GM18909 (cell line): Measurements from ENCODE around the gene ZXDC.
A peak's percentile ranks its signal among the peaks of the same experiment; 100 is the strongest.

Experiments used
- ATAC-seq: cut with Tn5 transposase; IDR thresholded peaks from one replicate; pipeline ENCODE4 v1.9.1; 2021; ENCODE audit warnings: mild to moderate bottlenecking; ENCODE audit not compliant: unreplicated experiment, poor library complexity

The ZXDC gene

DNA sequence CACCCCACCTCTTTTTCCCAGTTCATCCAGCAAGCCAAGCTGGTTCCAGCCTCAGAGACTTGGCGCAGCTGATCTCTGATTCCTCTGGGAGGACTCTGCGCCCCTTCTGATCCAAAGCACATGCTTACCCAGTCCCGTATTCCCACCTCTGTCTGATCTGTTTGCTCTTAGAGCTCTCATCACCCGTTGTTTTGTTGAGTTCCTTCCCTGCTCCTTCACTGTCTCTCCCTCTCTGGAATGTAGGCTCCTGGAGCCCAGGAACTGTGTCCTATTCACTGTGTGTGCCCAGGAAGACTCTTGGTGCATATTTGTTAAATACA, 1.3 kb upstream of the ZXDC start:
- ATAC-seq: no peak

DNA sequence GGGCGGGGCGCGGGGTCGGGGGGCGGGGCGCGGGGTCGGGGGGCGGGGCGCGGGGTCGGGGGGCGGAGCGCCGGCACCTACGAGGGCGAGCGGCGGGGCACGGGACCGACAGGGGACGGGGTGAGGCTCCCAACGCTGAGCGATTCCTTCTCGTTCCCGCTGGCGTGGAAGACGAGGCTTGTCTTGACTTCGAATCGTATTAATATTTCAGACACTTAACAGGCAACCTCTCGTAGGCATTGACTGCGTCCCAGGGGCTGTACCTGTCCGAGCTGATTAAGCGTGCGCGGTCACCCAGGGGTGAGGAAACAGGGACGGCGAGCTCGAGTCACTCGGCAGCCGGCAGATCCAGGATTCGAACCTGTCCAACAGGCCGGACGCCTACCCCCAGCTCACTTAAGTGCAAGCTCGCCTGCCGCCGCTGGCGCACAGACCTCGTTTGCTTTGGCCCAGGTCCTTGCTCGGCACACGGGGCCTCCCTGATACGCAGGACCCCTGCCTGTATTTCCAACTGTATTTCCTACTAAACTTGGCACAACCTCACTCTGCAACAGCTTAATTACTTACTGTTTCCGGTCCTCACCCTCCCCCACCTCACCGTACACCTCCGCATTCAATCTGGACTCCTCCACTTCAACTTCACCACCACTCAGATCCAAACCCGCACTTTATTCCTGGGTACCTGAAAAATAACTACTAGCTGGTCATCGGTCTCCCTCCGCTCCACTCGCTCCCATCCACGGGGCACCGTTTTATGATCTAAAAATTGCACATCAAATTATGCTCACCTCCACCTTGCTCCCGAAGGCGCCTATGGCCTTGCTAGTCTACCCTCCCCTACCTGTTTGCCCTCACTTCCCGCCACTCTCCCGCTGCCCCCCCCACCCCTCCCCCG, 722 bp upstream of the ZXDC start:
- ATAC-seq: peak; percentile 25

DNA sequence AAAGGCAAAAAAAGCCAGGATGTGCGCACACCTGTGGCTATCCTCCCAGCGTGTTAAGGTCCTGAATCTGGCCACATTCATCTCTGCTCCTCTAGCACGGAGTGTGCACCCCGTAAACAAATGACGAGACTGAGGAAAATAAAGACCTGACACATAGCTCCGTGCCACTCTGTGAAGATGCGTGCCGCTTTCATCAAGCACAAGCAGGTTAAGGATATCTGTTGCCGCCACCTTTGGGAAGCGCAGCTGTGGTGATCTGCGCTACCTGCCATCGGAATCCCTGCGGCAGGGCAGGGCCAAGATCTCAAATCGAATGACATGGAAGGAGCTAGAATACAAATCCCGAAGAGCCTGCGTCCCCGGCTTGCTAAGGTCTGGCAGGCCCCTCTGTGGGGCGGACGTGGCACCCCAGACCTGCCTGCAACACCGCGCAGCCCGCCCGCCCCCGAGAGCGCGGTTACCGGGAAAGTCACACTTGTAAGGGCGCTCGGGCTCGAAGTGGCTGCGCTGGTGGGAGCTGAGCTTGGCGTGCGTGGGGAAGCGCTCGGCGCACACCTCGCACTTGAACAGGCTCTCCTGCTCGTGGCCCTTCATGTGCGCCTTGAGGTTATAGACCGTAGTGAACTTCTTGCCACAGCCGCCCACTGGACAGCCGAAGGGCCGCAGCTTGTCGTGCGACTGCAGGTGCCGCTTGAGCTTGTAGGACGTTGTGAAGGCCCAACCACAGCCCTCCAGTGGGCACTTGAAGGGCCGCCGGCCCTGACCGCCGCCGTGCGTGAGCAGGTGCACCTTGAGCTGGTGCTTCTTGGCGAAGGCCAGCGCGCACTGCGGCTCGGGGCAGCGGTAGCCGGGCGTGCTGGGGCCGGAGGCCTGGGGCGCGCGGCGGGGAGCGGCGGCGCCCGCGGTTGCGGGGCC, 936 bp downstream of the ZXDC start:
- ATAC-seq: peak; percentile 24

DNA sequence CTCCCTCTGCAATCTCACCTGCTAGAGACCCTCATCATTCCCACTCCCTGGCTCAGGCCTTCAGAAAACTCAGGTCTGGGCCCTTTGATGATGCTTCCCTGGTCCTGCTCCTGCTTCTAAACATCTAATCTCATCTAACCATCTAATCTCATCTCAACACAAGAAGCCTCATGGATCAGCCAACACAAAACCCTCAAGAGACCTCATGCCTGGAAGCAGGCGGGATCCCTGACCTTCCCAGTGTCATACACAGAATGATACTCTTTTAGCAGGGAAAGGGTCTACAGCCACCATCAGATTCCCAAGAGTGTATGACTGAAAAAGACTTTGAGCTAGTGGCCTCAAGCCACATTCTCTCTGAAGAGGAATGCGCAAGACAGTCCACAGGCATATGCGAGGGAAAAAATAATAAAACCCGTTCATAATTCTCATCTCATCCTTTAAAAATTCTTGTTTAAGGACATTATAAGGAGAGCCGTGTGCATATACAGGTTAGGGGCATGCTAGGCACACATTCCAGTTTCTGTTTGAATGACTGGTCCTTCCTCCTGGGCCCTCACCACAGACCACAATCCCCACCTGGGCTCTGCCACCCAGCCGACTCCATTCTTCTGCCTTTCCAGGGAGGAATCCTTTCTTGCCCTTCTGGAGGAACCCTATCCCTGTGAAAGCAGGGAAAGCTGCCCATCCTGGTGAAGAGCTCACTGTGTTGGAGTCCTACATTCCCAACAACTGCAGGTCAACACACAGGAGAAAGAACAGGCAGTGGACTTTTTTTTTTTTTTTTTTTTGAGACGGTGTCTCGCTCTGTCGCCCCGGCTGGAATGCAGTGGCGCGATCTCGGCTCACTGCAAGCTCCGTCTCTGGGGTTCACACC, 2.2 kb downstream of the ZXDC start:
- no peak for ATAC-seq

DNA sequence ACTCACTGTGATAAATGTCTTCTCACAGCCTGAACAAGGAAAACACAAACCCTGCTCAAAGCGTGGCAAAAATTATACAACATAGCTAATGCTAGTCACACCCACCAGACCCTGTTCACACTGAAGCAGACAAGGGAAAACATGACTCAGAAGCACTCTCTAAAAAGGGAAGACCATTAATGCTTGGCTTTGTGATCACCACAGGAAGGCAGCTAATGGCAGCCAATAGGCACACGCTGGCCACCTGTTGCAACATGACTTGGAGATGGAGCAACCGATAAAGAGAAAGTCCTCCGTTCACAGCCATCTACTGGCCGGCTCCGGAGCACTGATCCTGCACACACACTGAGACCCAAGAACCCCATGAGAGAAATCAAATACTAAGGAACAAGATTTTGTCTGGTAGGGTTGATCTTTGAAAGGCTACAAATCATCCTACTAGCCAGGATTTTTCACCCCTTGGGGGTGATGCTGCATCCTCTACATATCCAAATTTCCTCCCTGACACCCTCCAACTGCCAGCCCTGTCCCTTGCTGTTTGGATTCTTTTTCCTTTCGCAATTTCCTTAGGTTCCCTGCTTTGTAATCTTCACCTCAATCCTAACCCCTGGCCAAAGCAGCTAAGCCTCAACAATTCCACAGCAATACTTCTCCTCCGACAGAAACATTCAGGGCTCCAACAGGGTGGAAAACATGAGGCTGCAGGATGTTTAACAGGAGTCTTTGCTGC, 3.2 kb downstream of the ZXDC start:
- no peak for ATAC-seq

DNA sequence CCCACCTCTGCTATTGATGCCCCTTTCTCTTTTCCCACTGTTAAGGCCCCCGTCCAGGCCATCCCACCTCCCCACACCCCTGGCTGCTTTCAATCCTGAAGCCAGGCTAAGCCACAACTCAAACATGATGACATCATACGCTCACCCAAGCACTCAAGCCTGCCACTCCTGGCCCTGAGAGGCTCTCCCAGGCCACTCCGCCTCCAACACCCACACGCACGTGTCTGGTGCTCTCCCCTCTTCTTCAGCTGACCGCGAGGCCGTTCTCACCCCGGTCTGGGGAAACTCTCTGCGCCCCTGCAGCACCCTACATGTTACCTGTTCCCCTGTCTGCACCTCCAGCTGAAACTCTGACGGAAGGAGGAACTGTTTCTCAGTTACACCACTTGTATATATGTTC, 6.2 kb downstream of the ZXDC start:
- ATAC-seq: no peak

DNA sequence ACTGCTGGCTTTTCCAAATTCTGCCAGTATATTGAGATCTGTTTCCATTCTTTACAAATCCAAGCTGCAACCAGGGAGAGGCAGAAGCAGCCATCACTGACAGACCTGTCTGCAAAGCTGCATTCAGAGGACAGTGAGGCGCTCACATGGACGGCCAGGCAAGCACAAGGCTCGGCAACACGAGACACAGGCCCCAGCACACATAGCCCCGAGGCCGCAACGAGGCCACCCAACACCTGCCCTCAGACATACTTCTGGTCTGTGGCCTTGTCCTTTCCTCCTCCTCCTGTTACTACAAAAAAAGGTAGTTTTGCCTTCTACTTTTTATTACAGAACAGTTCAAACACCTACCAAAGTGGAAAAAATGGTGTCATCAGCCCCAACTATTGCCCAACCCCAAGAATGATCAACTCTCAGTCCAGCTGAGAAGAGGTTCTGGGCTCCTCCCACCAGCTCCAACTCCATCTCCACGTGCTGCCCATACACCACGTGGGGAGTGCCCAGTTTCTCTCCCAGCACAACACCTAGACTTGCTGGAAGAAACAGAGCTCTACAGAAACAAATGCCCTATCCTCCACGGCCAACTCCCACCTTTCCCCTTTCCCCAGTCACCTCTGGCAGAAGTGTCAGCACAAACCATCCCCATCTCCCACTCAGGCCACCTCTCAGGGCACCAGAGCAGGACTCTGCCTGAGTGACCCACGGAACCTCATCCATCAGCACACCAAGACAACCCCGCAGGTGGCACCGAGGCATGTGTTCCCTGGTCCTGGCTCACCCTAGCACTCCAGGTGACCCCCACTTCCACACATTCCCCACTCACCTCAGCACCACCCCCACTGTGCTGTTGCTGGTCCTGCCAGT, 7.4 kb downstream of the ZXDC start:
- ATAC-seq: no peak

DNA sequence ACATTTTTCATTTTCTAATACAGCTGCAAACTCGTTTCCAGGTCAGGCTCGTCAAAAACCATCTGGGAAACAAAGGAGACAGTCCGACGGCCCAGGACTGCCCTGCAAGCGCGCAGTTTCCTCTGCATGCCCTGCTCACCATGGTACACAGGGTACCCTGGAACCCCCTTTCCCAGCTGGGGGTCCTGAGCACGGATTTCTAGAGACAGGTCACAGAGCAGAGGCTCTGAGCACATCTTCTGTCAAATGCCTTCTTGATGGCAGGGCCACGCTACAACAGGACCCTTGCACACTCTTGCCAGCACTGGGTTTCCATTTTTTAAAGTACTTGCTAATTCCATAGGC, 8.1 kb downstream of the ZXDC start:
- no peak for ATAC-seq

DNA sequence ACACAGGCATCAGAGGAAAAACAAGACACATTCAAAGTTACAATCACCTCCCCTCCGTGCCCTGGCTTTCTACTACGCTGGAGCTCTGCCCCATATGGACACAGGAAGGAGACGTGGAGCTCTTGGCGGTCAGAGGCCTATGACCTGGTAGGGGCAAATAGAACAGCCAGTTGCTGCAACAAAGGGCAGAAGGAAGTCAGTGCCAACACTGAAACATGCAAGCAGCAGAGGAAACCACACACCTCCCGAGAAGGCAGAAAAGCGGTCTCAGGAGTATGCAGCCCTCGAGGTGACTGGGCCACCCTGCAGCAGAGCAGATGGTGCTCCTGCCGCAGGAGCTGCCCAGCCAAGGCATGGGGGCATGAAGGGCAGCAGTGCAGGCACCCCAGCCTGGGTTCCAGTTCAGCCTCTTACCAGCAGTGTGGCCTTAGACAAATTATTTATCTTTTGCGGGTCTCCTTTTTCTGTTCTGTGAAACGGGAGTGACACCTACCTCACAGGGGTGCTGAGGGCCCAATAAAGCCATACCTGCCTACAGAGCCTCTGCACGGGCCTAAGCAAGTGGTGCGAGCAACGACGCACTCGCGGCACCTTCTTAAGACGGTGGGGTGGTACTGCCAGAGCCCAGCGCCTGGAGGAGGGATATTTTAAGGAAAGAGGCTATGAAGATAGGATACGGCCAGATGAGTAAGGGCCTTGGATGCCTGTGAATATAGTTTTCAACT, 8.6 kb downstream of the ZXDC start:
- ATAC-seq: no peak

DNA sequence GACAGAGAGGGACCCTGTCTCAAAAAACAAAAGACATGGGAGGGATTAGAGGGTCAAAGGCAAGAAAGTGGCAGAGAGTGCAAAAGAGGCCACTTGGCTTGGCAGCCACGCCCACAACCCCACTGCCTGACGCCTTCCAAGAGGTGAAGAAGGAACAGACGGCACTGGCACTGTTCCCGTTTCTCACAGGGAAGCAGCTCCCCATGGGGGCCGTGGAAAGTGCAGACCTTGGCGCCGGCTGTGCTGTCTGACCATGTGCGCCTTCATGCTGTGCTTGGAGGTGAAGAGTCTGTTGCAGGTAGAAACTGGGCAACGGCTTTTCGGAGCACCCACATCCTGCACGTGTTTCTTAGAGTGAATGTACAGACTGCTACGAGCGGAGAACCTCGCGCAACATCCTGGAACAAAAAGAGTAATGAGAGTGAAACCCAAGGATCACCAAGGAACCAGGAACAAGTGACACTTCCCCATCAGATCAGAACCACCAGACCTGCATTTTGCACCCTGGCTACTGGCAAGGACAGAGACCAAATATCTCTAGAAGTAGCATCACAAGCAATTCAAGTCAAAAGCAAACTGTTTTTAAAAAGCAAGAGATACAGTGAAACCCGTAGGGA, 9.7 kb downstream of the ZXDC start:
- ATAC-seq: no peak

DNA sequence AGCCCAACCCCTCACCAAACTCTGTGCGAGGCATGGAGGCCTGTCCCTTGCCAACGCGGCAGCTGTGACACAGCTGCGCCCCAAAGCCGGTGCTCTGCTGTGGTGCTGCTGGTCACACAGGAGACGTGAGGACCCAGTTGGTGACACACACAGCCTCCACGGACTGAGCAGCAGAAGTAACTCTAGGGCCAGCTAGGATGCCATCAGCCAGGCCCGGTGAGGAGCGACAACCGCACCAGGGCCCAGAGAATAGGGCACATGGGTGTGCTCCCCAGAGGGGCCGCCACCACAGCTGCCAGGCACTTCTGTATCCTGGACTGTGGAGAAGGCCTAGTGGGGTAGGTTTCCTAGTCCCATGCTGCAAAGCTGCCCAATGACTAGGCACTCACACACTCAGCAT, 10.7 kb downstream of the ZXDC start:
- ATAC-seq: no peak

DNA sequence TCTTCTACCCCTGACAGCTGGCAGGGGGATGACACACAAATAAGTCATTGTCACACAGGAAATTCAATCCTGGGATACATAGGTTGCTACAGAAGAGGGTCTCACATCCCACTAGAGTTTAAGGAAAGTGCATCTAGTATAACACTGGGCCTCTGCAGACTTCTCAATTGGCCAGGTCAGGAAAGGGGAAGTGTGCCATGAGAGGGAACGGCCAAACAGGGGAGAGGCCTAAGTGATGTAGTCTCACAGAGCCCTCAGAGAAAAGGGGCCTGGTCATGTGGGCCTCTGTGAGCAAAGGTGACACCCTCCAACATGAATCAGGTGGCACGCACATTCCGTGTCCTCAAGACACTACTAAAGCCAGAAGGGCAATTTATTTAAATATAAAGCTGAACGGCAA, 11.2 kb downstream of the ZXDC start:
- no peak for ATAC-seq

DNA sequence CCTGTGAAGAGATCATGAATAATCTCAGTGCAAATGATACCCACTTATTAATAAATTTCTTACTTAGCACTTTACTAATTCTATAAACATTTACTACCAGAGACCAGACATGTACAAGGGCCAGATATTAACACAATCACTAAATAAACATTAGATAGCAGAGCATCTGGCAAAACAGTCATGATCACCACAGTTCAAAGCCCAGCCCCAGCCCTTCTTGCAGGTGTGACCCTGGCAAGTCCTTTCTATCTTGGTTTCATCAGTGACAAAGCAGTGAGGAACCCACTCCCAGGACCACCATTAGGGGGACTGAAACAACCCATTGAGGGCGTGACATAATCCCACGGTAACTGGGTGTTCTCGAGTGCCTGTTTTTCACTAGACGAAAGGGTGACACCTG, 11.6 kb downstream of the ZXDC start:
- no peak for ATAC-seq

DNA sequence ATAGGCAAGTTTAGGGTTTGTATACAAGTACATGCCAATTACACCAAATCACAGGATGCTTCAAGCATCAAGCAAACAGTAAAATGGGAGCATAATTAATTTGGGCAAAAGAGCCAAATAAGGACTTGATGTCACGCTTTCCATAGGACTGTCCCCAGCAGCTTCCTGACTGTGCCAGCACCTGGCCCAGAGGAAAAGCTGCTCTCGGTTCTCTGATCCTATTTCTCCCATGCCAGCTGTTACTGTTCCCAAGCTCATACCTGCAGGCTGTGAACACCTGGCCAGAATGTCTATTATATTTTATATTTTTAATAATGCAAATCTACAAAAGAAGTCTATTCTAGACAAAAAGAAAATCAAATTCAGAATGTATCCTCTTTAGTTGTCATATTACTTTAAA, 12.2 kb downstream of the ZXDC start:
- ATAC-seq: no peak

DNA sequence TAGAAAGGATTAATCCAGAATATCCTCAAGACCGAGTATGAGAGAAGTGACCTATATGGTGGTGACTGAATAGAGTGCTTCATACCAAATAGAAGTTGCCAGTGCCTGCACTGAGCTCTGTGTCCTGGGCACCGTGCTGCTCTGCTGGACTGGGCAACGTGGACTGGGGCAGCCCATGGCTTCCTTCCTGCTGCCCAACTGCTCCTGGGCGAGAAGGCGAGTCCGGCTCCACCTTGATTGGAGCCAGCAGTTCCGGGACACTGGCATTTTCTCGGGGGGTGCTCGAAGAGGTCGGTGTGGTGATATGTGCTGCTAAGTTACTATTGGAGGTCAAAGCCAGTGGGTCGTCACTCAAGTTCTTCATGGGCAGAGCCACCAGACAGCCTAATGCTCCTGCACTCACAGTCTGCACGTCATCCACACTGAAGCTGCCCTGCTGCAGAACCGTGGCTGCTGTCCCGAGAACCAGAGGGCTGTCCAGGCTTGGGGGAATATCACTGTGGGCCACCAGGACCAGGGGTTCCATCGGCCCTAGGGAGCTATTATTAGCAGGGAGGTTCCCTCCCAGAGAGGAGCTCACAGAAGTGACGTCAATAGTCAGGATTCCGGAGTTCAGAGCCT, 14.1 kb downstream of the ZXDC start:
- no peak for ATAC-seq

DNA sequence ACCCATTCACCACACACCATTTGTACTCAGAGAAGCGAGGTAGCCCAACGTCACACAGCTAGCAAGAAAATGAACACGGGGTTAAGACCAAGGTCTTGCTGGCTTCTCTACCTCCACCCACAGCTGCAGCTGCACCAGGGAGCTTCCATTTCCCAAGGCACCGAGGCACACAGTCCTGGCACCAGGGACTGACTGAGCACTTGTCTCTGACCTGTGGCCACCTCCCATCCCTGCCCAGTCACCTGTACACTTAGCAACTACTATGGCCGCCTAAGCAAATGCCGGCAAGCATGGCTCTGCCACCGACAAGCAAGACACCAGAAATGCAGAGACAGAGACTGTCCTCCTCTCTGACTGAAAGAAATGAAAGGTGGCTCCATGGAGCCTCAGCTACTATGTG, 15.3 kb downstream of the ZXDC start:
- ATAC-seq: no peak

DNA sequence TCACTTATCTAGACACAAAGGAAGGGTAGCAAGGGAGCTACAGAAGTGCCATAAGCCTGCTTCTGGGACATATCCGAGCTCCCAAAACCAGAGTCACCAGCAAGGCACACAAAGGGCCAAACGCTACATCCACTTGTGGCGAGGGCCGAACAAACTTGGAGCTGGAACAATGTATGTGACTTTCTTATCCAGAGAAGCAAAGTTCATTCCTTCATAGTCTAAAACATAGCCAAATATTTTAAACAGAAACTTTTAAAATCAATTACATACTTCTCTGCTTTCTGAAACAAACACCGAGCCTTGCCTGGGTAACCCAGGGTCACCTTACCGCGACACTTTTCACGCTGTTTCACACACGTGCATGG, 15.9 kb downstream of the ZXDC start:
- no peak for ATAC-seq
